CD4-positive, alpha-beta T cell treated with Interleukin-15 for 1 hour (primary cell): ENCODE results near the gene CACNA1D.
A peak's percentile ranks its signal among the peaks of the same experiment; 100 is the strongest.

ENCODE experiments used
- DNase-seq: peaks from one replicate; pipeline ENCODE4 v3.0.0-alpha.2; 2020

CACNA1D gene

GRCh38 chr3:53695324-53695690, 200.9 kb downstream of the CACNA1D start:
- DNase-seq = no peak

GRCh38 chr3:53696401-53697172, 202.2 kb downstream of the CACNA1D start:
- DNase-seq = no peak

- no peak for DNase-seq
Measured at GRCh38 chr3:53700441-53700840, 206.0 kb downstream of the CACNA1D start.

DNA sequence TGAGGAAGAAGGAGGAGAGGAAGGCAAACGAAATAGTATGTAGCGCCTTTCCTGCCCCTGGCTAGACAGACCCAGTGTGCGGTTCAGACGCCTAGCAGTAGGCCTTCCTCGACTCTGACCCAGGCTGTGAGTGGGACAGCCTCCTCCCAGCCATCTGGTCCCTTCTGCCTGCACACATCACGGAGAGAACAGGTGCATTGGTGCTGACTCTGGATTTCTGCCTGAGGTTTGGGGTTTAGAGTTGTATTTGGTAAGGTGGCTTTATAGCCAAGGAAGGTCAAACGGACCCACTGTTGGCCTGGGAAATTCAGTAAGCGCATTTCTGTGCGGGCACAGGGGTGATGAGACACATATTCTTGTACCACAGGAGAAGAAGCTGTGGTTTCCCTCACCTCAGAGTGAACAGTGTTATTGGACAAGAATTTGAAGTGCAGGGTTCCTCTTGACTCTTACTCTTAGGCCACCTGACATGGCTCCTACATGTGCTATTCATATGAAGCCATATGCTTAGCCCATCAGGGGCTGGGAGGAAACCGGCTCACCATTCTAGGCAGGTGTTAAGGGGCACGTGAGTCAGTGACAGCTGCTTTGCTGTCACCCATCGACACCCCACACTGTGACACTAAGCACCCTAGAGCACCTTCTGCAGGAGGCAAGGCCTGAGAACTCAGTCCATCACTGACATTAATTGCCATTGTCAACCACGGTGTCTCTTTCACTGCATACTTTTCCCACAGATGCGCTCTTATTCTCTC, 208.5 kb downstream of the CACNA1D start:
- no peak for DNase-seq

GRCh38 chr3:53703630-53704362, 209.4 kb downstream of the CACNA1D start:
- no peak for DNase-seq

- no peak for DNase-seq
Measured at GRCh38 chr3:53704363-53704725, 209.9 kb downstream of the CACNA1D start.

DNA sequence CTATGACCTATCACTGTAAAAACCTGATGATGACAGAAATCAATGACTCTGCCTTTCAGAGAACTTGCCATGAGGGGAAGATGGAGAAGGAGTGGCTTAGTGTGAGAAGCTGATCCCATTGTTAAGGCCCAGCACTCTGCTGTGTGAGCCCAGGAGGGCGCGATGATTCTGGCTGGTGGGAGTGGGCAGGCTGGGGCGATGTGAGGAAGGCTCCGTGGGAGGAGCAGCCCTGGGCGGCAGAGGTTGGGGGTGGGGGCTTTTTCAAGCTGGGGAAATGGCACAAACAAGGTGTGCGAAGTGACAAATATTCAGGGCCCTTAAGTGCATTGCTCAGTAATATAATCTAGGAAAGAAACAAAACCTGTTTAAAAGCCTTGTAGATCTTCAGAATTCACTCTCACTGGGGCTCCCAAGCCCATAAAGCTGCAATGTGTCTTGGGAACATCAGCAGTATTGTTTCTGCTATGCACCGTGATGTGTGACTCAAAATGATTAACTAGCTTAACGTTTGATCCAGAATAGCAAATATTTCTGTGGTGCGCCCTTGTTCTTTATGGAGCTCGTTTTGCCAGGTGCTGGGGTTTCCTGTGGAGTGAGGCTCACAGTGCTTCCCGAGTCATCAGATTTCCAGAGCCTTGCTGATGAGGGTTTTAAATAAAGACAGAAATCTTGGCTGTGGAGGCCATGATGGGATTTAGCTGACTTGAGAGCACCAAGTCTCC, 210.8 kb downstream of the CACNA1D start:
- DNase-seq = no peak

DNA sequence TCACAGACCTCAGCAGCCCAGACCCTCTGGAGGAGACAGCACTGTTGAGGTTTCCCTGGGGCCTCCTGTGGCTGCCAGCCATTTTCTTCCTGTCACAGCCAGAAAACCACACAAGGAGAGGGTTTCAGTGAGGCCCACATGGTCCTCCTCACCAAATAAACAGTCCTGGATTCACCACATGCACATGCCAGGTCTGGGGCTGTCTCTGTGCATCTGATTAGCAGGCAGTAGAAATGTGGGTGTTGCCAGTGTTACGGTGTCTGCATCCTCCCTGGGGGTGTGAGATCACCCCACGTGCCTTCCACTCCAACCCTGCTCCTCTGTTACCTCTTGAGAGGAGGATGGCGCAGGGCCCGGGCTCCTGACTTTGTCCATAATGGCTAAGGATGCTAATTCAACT, 211.4 kb downstream of the CACNA1D start:
- DNase-seq = no peak

DNA sequence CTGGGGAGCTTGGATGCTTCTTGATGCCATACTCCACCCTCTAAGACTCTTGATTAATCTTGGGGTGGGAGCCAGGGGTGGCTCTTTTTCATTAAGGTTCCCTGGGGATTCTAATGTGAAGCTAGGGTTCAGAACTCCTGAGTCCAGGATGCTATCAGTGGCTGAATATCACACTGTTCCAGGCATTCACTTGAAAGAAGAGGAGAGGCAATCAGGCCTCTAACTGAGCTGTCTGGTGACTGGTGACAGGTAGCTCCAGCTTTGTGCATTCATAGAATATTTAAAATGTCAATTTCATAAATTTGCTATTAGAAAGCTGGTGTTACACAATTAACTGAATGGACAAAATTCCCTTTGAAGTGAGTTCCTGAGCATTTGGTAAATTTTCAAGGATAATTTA, 212.8 kb downstream of the CACNA1D start:
- DNase-seq = no peak

GRCh38 chr3:53708001-53708621, 213.7 kb downstream of the CACNA1D start:
- no peak for DNase-seq

DNA sequence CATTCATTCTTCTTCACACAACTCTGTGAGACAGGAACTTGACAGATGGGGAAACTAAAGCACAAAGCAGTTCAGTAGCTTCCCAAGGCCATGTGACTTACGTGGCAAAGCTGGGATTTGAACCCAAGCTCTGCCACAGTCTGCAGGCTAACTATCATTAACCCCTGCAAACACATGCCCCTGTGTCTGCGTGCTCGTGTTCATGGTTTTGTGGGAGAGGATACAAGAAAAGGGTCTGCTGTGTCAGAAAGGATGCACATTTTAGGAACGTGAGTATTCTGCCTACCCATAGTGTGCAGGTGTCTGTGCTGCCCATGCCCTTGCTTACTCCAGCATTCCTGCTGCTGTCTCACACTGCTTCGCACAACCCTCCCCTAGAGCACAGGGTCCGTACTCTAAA, 214.8 kb downstream of the CACNA1D start:
- DNase-seq = no peak

- peak; percentile 54 for DNase-seq
Measured at GRCh38 chr3:53709860-53710674, 215.7 kb downstream of the CACNA1D start.

DNA sequence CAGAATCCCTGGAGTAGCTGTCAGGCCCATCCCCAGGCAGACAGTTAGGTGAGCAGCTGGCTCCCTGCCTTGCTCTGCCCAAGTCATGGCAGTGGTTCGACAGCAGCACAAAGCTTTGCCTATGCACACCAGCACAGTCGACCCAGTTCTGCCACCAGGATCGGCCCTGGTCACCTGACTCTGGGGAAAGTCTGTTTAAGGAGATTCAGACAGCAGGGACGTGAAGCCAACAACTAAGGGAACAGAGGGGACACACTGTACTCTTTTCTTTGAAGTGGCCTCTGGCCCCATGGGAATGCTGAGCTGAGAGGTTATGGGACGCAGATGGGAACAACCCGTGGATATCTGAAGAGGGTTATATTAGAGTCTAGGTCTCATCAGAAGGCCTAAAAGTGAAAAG, 217.0 kb downstream of the CACNA1D start:
- DNase-seq = no peak

DNA sequence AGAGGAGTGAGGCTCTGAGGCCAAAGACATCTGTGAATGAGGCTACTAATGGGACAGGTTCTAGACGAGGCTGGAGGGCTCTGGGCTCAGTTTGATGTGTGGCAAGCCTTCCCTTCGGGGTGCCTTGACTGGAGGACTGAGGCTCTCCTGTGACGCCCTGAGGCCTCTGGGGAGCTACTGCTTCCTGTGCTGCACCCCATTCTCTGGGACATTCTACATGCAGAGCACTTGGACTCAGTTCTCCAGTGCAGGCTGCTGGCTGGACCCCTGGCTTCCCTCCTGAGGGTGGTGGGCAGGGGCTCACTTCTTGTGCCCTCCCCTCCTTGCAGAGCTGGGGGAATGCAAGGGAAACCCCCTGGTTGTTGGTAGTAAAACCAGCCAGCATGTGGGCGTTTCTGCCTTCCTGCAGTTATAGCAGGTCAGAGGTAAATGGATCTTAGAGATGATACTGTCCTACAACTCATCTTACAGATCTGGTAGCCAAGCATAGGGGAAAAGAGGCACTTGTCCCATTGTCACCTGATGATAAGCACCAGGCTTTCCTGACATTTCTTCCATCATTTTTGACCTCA, 218.5 kb downstream of the CACNA1D start:
- DNase-seq = no peak

- no peak for DNase-seq
Measured at GRCh38 chr3:53713626-53714025, 219.2 kb downstream of the CACNA1D start.

GRCh38 chr3:53715815-53716483, 221.5 kb downstream of the CACNA1D start:
- DNase-seq = no peak

- DNase-seq = no peak
Measured at GRCh38 chr3:53716998-53717397, 222.6 kb downstream of the CACNA1D start.

DNA sequence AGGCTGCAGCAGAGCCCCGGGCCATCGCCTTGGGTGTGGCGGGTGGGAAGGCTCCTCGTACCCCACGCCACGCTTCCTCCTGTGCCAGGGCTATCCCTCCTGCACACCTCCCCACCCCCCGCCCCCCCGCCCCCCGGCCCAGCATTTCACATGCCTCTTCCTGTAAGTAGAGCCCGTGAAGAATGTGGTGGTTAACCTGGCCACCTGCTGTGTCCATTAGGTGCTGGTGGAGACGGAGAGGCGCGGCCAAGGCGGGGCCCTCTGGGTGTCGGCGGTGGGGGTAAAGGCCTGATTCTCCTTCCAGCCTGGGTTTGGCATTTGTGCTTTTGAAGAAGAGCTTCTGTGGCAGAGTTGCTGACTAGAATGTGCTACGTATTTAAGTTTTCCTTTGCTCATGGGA, 224.1 kb downstream of the CACNA1D start:
- no peak for DNase-seq

DNA sequence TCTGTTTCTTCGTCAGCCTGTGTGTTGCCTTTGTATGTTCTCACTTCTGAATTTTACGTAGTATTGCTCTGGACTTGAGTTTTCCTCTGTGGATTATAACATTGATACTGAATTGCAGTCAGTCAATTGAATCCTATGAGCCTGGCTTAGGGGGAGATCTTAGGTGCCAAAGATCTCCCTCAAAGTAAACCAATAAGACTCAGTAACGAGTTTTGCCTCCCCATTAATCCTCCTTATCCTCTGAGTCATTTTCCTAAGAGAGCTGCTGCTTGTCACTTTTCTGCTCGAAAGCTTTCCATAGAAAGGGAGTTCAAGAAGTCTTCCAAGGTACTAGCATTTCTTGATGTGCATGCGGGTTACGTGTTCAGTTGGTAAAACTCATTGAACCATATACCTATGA, 225.4 kb downstream of the CACNA1D start:
- DNase-seq = no peak

DNA sequence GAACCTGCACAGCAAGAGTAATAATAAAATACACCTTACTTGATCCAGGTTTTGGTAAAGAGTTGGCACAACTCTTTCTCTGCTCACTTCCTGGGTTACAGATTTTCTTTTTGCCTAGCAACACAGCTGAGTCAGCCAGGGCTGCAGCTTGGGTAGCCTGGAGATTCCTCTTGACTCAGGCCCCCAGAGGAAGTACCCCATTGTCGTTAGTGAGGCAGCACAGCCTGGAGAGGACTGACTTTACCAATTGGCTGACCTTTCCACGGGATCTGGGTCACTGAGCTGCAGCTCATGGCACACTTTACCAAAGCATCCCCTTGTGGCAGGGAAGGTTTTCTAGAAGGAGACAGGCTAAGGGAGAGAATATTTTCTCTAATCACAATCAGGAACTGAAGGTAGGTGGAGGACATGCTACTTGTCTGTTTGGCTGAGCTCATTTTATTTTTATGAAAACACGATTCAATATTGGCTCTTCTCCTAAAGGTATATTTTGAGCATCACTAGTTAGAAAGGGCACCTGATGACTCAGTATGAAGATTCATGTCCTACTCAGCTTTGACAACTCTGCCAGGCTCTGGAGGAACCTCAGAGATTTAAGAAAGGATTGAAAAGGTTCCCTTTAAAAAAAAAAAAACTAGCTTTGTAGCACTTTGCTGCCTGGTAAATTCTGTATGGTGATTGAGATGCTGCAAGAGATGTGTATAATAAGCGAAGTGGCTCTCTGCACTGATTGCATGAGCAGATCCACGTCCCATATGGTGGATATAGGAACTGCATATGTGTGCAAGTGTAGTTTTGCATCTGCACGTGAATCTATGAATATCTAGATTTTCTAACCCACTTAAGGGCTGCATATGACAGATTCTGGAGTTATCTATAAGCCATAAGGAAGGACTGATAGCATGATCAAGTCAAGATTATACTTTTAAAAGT, 227.0 kb downstream of the CACNA1D start:
- DNase-seq = no peak
